ENCODE data around the gene LNPK.
"Not testable (repeated sequence)": the region's sequence is repeated elsewhere in the genome, so short reads cannot be mapped to it uniquely, and the experiment has no call there.

LNPK gene

DNA sequence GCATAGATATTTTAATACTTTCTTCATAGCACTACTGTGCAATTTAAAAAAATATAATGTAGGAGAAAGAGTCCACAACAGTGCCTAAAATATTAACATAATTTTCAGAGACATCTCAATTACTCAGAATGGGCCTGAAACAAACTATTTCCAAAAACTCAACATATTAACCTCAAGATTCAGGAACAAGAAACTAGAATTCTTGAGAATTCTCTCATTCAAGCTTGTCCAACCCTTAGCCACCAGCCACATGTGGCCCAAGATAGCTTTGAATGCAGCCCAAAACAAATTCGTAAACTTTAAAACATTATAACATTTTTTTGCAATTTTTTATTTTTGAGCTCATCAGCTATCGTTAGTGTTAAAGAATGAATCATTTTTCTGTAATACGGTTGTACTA, 35.2 kb downstream of the LNPK start:
- DNase-seq, result no peak

GRCh38 chr2:175965773-175966172, 36.3 kb downstream of the LNPK start:
- no peak for DNase-seq

DNA sequence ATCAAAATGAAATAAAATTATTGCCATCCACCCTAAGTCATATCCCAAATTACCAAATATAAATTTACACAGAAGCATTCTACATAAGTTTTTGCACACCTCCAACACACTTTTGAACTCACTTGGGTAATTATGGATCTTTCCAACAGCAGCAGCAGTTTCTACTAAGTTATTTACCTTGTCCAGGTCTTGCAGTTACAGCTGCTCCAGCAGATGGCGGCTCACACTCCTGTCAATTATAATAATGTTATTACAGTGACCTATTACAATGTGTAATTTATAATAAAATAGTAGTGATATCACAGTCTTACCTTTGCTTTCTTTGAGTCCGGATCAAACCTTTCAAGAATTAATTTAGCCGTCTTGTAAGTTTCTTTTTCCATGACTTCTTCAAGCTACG, 37.9 kb downstream of the LNPK start:
- no peak for DNase-seq

GRCh38 chr2:175963171-175963570, 38.9 kb downstream of the LNPK start:
- not testable (repeated sequence) for DNase-seq

- DNase-seq, result no peak
Measured at GRCh38 chr2:175957845-175958244, 44.2 kb downstream of the LNPK start.

- no peak for DNase-seq
Measured at GRCh38 chr2:175955136-175955535, 46.9 kb downstream of the LNPK start.

DNA sequence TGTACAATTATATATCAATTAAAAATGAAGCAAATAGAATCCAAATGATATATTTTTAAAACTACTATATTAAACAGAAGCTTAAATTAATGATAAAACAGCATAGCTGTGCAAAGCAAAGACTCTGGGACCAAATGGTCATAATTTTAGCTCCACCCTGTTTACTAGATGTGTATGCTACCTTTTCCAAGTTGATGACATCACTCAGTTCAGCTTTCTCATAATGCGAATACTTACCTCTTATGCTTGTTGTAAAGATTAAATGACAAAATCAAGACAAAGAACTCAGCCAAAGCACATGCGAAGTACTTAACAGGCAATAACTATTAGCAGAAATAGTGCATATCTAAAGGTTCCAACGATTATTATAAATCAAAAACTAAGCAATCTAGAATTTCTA, 51.6 kb downstream of the LNPK start:
- no peak for DNase-seq

DNA sequence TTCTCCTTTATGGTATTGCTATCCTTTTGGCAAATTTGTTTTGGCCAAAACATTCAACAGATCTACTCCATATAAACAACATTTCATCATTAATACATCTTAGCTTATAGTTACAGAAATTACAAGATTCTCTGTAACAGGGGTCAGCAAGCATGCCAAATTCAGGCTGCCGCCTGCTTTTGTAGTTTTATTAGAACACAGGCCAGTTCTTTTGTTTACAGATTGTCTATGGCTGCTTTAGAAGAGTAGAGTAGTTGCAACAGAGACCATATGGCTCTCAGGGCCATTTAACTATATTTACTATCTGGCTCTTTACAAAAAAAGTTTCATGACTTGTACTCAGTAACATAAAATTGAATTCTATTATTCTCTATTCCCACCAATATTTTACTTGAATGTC, 53.9 kb downstream of the LNPK start:
- DNase-seq, result no peak

DNA sequence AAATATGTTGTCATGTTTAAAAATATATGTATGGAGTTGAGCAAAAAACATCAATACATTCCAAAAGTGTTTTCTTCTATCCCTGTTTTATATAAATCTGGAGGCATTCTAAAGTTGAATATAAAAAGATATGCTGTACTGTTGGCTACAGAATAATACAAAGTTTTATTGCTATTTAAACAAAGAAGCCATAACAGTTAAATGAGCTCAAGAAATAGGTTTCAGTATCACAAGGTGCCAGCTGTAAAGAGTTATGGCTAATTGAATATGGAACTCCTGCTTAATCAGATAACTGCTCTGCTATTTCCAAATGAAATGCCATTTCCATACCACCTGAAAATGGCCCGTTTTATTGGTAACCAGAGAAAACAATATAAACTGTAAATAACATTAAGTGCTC, 55.0 kb downstream of the LNPK start:
- no peak for DNase-seq

- DNase-seq, result no peak
Measured at GRCh38 chr2:175941699-175942098, 60.4 kb downstream of the LNPK start.

- DNase-seq, result no peak
Measured at GRCh38 chr2:175937216-175937615, 64.9 kb downstream of the LNPK start.

GRCh38 chr2:175935289-175936181, 66.5 kb downstream of the LNPK start:
- no peak for DNase-seq

DNA sequence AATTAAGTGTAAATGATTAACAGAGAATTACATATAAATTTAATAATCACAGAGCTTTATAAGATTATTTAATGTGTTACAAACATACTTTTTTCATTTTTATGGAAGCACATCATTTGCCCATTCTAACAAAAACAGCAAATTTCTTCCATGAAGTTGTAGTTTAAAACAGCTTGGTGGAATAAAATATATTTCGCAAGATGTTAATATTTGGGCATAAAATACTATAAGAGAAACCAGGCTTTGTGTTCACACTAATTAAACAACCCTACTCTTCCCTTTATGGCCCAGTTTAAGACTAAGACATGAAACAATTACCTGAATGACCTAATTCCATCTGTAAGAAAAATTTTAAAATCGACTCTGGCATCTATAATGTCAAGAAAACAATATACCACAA, 69.4 kb downstream of the LNPK start:
- DNase-seq, result no peak

GRCh38 chr2:175931805-175932204, 70.3 kb downstream of the LNPK start:
- DNase-seq, result no peak

DNA sequence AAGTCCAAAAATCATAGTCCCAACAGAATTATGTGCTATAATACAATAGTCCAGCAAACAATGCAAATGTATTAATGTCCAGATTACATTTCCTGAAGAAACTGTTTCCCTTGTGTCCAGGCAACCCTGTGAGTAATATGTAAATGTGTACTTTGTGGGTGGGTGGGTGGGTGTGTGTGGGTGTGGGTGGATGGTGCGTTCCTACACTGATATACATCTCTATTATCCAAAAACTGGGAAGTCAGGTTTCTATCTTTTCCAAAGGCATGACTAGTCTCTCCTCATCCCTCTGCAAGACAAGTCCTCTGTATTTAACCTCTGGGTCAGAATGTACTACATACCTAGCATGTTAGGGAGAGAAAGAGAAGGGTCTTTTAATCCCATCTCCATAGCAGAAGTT, 71.6 kb downstream of the LNPK start:
- DNase-seq, result no peak

- DNase-seq, result no peak
Measured at GRCh38 chr2:175929850-175930249, 72.2 kb downstream of the LNPK start.

- DNase-seq, result no peak
Measured at GRCh38 chr2:175926272-175926671, 75.8 kb downstream of the LNPK start.

GRCh38 chr2:175922160-175922559, 79.9 kb downstream of the LNPK start:
- no peak for DNase-seq

DNA sequence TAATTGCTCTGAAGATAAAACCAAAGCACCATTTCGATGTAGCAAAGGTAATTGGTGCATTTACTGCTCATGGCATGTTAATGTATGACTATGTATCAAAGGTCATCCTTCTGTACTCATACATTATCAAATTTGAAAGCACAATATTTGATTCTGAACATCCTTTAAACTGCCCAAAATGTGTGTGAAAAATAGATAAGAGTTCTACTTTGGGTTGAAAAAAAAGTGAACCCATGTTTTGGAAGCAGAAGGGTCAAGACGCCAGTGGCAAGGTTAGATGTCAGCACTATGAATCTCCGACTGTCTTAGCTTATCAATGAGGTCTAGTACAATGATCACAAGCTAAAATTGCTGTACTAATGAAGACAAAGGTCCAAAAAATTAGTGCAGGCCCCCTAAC, 83.1 kb downstream of the LNPK start:
- no peak for DNase-seq

- no peak for DNase-seq
Measured at GRCh38 chr2:175914846-175915245, 87.2 kb downstream of the LNPK start.

- not testable (repeated sequence) for DNase-seq
Measured at GRCh38 chr2:175913849-175914743, 88.0 kb downstream of the LNPK start.

GRCh38 chr2:175913267-175913666, 88.8 kb downstream of the LNPK start:
- not testable (repeated sequence) for DNase-seq

- DNase-seq, result no peak
Measured at GRCh38 chr2:175904035-175904434, 98.0 kb downstream of the LNPK start.

GRCh38 chr2:175903384-175903936, 98.6 kb downstream of the LNPK start:
- DNase-seq, result no peak

Data from activated effector memory CD4-positive, alpha-beta T cell treated with anti-CD3 and anti-CD28 coated beads, Interleukin-2, amount 50 U/mL, for 16 hours (primary cell).